Measurements from ENCODE around the gene PFDN2. TPM values are rescaled to one million over a fixed set of nuclear protein-coding genes. Genes with fewer than 3 reads are reported as not detected.

The PFDN2 gene
- total and polyA plus RNA-seq, 2 of the 8 experiments (the other 6 are each of a cell fraction or from before 2014, with no cell fraction given), result 66.2 to 71.2 TPM

DNA sequence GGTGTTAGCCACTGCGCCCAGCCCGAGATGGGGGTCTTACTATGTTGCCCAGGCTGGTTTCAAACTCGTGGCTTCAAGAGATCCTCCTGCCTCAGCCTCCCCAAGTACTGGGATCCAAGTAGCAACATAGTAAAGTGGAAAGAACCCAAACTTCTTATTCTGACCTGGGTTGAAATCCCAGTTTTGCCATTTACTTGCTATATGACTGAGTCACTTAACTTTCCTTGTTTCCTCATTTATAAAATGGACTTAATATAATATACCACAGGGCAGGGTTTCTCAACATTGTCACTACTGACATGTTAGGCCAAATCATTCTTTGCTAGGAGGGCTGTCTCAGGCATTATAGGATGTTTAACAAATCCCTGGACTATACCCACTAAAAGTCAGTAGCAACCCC, 6.7 kb downstream of the PFDN2 start (continued):
- TF ChIP-seq, protein P1, sequence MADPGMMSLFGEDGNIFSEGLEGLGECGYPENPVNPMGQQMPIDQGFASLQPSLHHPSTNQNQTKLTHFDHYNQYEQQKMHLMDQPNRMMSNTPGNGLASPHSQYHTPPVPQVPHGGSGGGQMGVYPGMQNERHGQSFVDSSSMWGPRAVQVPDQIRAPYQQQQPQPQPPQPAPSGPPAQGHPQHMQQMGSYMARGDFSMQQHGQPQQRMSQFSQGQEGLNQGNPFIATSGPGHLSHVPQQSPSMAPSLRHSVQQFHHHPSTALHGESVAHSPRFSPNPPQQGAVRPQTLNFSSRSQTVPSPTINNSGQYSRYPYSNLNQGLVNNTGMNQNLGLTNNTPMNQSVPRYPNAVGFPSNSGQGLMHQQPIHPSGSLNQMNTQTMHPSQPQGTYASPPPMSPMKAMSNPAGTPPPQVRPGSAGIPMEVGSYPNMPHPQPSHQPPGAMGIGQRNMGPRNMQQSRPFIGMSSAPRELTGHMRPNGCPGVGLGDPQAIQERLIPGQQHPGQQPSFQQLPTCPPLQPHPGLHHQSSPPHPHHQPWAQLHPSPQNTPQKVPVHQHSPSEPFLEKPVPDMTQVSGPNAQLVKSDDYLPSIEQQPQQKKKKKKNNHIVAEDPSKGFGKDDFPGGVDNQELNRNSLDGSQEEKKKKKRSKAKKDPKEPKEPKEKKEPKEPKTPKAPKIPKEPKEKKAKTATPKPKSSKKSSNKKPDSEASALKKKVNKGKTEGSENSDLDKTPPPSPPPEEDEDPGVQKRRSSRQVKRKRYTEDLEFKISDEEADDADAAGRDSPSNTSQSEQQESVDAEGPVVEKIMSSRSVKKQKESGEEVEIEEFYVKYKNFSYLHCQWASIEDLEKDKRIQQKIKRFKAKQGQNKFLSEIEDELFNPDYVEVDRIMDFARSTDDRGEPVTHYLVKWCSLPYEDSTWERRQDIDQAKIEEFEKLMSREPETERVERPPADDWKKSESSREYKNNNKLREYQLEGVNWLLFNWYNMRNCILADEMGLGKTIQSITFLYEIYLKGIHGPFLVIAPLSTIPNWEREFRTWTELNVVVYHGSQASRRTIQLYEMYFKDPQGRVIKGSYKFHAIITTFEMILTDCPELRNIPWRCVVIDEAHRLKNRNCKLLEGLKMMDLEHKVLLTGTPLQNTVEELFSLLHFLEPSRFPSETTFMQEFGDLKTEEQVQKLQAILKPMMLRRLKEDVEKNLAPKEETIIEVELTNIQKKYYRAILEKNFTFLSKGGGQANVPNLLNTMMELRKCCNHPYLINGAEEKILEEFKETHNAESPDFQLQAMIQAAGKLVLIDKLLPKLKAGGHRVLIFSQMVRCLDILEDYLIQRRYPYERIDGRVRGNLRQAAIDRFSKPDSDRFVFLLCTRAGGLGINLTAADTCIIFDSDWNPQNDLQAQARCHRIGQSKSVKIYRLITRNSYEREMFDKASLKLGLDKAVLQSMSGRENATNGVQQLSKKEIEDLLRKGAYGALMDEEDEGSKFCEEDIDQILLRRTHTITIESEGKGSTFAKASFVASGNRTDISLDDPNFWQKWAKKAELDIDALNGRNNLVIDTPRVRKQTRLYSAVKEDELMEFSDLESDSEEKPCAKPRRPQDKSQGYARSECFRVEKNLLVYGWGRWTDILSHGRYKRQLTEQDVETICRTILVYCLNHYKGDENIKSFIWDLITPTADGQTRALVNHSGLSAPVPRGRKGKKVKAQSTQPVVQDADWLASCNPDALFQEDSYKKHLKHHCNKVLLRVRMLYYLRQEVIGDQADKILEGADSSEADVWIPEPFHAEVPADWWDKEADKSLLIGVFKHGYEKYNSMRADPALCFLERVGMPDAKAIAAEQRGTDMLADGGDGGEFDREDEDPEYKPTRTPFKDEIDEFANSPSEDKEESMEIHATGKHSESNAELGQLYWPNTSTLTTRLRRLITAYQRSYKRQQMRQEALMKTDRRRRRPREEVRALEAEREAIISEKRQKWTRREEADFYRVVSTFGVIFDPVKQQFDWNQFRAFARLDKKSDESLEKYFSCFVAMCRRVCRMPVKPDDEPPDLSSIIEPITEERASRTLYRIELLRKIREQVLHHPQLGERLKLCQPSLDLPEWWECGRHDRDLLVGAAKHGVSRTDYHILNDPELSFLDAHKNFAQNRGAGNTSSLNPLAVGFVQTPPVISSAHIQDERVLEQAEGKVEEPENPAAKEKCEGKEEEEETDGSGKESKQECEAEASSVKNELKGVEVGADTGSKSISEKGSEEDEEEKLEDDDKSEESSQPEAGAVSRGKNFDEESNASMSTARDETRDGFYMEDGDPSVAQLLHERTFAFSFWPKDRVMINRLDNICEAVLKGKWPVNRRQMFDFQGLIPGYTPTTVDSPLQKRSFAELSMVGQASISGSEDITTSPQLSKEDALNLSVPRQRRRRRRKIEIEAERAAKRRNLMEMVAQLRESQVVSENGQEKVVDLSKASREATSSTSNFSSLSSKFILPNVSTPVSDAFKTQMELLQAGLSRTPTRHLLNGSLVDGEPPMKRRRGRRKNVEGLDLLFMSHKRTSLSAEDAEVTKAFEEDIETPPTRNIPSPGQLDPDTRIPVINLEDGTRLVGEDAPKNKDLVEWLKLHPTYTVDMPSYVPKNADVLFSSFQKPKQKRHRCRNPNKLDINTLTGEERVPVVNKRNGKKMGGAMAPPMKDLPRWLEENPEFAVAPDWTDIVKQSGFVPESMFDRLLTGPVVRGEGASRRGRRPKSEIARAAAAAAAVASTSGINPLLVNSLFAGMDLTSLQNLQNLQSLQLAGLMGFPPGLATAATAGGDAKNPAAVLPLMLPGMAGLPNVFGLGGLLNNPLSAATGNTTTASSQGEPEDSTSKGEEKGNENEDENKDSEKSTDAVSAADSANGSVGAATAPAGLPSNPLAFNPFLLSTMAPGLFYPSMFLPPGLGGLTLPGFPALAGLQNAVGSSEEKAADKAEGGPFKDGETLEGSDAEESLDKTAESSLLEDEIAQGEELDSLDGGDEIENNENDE (IDR thresholded peaks at IDR 0.05; ENCODE audit: insufficient replicate concordance, low read length), result no peak
- TF ChIP-seq CBX8 (IDR thresholded peaks at IDR 0.05; ENCODE audit: borderline replicate concordance, low read depth, low read length) (no peak), GABPA (IDR thresholded peaks at IDR 0.05; ENCODE audit: borderline replicate concordance, insufficient read depth, low read length) (no peak), FOSL1 (IDR thresholded peaks at IDR 0.05; ENCODE audit: insufficient read depth, low read depth, low read length) (no peak), SRF (IDR thresholded peaks at IDR 0.05; ENCODE audit: low read depth, low read length) (no peak), CREB1 (IDR thresholded peaks at IDR 0.05) (no peak), TCF12 (IDR thresholded peaks at IDR 0.05; ENCODE audit: low read depth, low read length) (no peak)
- TF ChIP-seq, protein P2, sequence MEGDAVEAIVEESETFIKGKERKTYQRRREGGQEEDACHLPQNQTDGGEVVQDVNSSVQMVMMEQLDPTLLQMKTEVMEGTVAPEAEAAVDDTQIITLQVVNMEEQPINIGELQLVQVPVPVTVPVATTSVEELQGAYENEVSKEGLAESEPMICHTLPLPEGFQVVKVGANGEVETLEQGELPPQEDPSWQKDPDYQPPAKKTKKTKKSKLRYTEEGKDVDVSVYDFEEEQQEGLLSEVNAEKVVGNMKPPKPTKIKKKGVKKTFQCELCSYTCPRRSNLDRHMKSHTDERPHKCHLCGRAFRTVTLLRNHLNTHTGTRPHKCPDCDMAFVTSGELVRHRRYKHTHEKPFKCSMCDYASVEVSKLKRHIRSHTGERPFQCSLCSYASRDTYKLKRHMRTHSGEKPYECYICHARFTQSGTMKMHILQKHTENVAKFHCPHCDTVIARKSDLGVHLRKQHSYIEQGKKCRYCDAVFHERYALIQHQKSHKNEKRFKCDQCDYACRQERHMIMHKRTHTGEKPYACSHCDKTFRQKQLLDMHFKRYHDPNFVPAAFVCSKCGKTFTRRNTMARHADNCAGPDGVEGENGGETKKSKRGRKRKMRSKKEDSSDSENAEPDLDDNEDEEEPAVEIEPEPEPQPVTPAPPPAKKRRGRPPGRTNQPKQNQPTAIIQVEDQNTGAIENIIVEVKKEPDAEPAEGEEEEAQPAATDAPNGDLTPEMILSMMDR (IDR thresholded peaks at IDR 0.05; ENCODE audit: control extremely low read depth in 1 of 3, insufficient read depth in 1 of 3, low read depth in 1 of 3, low read length in 3 of 3), result no peak
- TF ChIP-seq, protein P3, sequence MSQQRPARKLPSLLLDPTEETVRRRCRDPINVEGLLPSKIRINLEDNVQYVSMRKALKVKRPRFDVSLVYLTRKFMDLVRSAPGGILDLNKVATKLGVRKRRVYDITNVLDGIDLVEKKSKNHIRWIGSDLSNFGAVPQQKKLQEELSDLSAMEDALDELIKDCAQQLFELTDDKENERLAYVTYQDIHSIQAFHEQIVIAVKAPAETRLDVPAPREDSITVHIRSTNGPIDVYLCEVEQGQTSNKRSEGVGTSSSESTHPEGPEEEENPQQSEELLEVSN (IDR thresholded peaks at IDR 0.05), result no peak

All from H1 (cell line).